Right renal pelvis (tissue), 4 donors: Measurements from ENCODE around the gene RFFL. TPM values are rescaled to one million over a fixed set of nuclear protein-coding genes. Genes with fewer than 3 reads are reported as not detected.
"Not testable (repeated sequence)": the region's sequence is repeated elsewhere in the genome, so short reads cannot be mapped to it uniquely, and the experiment has no call there.

Source experiments
- DNase-seq, 4 donors: peaks; one replicate each; pipeline ENCODE4 v3.0.0-alpha.2; 2013; ENCODE audit warnings: low read depth in 4 of 4, low spot score in 3 of 4, missing footprints in 1 of 4
- polyA plus RNA-seq, 4 donors: library from polyadenylated mRNA; unstranded; fragments of 120-200 nt; gene quantifications; one replicate each; pipeline ENCODE4 v1.2.1, GENCODE V29; 2013; ENCODE audit not compliant: insufficient read length in 4 of 4

The RFFL gene
- polyA plus RNA-seq, 4 donors: 20.8 to 26.1 (median 23.2) TPM

DNA sequence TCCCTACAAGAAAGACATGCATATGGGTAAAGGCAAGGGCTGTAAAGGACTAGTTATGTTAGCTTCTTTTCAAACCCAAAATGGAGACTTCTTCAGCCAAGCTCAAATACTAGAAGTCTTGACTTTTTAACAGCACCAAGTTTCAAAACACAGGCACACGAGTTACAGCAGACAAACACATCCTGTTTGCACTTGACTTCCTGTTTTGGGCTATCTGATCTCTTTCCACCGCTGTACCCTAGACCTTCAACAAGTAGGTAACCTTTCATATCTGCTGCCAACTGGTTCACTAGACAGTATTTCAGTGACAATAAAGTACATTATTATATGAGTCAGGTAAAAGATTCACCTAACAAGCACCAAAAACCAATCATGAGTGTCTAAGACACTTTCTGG, 12.3 kb downstream of the RFFL start:
- DNase-seq: no peak

DNA sequence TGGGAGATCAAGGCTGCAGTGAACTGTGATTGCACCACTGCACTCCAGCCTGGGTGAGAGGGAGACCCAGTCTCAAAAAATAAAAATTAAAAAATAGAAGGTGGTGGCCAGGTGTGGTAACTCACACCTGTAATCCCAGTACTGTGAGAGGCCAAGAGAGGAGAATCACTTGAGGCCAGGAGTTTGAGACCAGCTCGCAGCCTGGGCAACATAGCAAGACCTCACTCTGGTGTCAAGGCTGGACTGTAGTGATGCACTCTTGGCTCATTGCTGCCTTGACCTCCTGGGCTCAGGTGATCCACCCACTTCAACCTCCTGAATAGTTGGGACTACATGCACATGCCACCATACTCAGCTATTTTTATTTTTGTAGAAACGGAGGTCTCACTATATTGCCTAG, 13.3 kb downstream of the RFFL start:
- no peak for DNase-seq

GRCh38 chr17:35048685-35049379, 14.7 kb downstream of the RFFL start:
- no peak for DNase-seq

DNA sequence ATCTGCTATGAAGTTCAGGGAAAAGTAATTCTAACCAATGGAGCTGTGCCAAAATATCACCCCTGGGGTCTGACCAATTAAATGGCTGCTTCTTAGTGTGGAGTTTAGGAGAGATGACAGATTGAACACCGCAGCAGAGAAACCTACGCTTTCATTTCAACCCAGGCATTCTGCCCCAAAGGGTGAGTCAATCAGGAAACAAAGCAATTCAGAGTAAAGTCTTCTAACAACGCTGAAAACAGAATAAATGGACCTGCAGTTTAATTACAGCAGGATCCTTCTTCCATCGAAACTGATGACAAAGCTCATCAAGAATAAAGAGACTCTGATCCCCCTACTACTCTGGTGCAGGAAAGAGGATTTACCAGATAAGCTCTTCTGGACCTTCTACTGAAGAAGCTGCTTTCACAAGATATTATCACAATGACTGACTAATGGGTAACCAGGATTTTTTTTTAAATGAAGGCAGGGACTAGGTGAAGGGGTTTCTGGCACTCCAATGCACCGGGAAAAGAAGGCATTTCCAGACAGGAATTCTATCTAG, 16.7 kb downstream of the RFFL start:
- no peak for DNase-seq

DNA sequence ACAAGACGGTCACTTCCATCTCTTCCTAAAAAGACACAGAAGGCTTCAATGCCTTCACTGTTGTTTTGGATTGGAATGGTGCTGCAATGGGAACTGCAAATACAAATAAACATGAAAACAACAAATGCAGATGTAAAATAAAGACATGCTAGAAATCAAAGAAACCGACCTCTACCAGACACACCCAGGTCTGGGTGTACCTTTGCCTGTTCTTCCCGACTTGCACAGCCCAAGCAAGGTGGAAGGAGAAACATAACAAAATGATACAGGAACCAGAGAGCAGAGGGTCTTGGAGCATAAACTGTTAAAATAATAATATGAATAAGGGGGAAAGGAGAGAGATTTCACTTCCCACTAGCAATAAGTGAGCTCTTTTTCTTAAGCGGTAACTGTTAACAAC, 17.3 kb downstream of the RFFL start:
- DNase-seq: no peak

- DNase-seq: not testable (repeated sequence)
Measured at GRCh38 chr17:35045458-35045979, 18.0 kb downstream of the RFFL start.

- DNase-seq: no peak
Measured at GRCh38 chr17:35044181-35044580, 19.3 kb downstream of the RFFL start.

- no peak for DNase-seq
Measured at GRCh38 chr17:35041390-35041789, 22.1 kb downstream of the RFFL start.

DNA sequence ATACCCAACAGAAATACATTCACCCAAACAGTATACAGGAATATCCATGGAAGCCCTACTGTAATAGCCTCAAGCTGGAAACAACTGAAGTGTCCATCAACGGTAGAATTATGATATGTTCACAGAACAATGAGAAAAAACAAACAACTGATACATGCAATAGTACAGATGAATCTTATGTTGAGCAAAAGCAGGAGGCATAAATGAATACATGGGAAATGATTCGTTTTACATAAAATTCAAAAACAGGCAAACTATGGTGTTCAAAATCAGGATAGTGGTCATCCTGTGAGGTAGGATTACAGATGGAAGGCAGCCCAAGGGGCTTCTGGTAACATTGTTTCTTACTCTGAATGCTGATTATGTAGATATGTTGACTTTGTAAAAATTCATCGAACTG, 25.1 kb downstream of the RFFL start:
- DNase-seq: no peak

GRCh38 chr17:35030780-35031179, 32.7 kb downstream of the RFFL start:
- DNase-seq: no peak

- no peak for DNase-seq
Measured at GRCh38 chr17:35028531-35029262, 34.8 kb downstream of the RFFL start.

DNA sequence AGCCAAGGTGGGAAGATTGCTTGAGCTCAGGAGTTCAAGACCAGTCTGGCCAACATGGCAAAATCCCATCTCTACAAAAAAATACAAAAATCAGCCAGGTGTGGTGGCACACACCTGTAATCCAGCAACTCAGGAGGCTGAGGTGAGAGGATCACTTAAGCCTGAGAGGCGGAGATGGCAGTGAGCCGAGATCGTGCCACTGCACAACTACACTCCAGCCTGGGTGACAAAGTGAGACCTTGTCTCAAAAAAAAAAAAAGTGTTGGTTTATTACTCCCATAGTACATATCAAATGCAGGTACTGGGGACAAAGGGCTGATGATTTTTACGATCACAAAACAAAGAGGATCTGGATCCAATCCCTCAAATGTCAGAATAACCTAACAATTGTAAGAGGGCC, 35.4 kb downstream of the RFFL start:
- not testable (repeated sequence) for DNase-seq

GRCh38 chr17:35025541-35025940, 38.0 kb downstream of the RFFL start:
- no peak for DNase-seq

DNA sequence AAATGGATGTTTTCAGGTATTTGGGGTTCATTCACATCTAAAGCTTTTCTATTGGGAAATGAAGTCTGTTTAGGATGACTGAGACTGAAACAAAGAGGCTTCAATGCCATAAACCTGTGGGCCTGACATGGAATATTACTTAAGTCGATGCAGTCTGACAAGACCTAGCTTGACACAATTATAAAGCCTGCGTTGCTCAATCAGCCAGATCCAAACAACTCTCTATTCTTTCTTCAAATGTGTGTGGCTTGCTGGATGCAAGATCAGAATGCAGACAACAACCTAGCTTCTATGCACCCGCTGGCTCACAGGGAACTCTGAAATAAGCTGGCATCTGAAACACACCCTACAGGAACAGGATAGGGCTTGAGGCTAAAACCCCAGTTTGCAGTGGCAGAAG, 40.0 kb downstream of the RFFL start:
- DNase-seq: no peak

- no peak for DNase-seq
Measured at GRCh38 chr17:35022536-35023063, 40.9 kb downstream of the RFFL start.

DNA sequence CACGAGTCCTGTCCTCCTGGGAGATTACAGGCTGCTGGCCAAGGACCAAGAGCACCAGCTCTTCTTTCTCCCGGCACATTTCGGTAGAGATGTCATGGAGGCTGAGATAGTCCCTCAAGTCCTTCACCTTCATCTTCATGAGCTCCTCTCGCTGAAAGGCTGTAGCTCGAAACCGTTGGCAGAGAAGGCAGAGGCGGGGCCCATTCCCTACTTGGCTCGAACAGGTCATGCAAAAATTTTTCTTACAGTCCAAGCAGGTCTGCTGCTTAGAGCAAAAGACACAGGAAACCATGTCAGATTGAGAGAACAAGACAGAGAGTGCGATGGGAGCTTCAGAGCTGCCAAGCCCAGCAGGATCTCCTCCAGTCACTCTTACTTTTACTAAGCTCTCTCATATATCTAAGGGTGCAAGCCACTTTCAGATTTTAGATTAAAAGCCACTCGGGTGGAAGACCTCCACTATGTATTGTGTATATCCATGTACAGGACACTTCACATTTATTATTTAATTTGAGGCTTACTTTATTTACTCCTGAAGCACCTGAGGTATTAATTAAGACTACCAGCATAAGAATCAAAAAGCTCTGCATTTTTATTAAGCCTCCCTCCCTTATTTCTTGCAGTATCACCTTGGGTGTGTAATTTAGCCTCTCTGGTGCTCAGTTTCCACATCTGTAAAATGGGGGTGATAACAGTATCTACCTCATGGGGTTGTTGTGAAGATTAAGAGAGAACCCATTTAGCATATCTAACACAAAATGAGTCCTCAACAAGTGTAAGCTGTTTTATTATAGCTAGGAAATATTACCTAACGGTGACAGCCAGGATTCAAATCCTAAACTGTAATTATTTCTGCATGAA, 41.8 kb downstream of the RFFL start:
- DNase-seq: no peak

DNA sequence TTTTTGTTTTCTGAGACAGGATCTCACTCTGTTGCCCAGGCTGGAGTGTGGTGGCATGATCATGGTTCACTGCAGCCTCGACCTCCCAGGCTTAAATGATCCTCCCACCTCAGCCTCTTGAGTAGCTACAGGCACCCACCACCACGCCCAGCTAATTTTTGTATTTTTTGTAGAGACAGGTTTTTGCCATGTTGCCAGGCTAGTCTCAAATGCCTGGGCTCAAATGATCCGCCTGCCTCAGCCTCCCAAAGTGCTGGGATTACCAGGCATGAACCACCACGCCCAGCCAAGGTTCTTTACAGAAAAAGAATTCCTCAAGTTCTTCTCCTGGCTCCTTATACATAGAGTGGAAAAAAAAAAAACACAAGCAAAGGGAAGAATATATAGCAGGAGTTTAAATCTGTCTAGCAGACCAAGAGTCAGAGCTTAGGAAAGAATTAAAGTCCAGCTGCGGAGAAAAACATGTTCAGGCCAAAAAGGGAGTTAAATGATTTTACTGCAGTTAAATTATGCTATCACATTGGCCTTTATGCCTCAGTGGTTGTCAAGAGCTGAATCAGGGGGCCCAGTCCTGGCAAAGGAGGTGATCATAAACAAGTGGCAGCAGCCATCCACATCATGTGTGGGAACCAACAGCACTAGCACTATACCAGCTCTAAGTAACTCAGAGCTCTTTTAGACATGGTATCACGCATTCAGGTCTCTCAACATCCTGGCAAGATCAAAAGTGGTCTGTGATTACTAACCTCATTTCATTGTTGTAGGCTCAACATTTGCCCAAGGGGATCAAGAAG, 43.9 kb downstream of the RFFL start:
- no peak for DNase-seq

DNA sequence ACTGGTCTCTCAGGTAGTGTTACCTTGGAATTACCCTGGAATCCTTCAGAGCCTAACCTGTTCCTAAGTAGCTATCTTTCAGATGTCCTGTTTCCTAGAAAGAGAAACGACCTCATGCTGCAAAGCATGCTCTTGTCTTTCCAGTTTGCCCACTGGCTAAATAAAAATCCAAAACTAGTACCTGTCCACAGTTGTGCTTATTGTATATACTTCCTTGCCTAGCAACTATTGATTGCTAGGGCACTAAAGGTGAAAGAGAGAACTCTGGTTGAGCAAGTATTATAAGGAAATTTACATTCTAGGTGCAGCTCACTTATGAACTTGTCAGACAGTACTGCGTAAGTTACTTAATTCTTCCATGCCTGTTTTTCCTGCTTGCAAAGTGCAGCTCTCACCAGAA, 44.7 kb downstream of the RFFL start:
- DNase-seq: no peak

DNA sequence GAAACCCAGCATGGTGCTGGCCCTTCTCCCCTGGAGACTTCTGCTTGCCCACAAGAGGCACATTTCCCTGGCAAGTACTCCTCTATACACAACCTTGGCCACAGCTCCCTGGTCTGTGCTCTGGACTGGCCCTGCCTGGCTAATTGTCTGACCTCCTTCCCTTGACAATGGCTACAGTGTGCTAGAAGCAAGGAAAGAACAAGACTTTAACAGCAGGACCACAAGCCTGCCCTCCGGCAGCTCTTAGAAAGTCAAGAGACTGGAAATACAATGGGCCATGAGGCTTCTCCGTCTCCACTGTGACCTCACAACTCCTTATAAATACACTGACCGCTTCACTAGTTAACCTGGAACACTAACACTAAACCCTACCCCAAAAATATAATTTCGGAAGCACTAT, 46.5 kb downstream of the RFFL start:
- DNase-seq: no peak

DNA sequence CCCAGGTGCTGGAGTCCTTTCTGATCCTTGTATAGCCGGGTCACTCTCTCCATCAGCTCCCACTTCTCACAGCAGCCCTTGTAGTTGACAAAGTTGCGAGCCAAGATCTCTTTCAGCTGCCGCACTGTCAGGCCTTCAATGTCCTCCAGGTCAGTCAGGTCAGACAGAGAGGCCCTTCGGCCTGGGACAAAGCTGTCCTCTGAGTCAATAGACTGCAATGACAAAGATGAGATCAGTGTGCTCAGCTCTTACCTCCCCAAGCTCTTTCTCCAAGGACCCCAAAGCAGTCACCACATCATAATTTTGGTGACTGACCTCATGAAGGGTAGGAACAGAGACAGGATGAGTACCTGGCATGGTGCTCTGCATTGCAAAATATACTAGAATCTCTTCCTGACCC, 47.1 kb downstream of the RFFL start:
- DNase-seq: no peak
